GM23248 (cell line): ENCODE measurements around the gene UROD. TPM values are rescaled to one million over a fixed set of nuclear protein-coding genes. Genes with fewer than 3 reads are reported as not detected.

Experiments
- DNase-seq: peaks from one replicate; pipeline ENCODE4 v3.0.0-alpha.2; 2015
- H2AFZ ChIP-seq: fragments of 200-600 bp; sonication (generic); 2 replicates; pipeline ENCODE4 v1.6.1; 2016; ENCODE audit warnings: antibody characterized with exemption
- H3F3A ChIP-seq: fragments of 200-600 bp; sonication (generic); 2 replicates; pipeline ENCODE4 v1.6.1; 2016; ENCODE audit warnings: mild to moderate bottlenecking, antibody characterized with exemption, mixed run types; ENCODE audit not compliant: insufficient read depth
- H3K27ac ChIP-seq: fragments of 200-600 bp; sonication (generic); 2 replicates; pipeline ENCODE4 v1.5.1; 2016; ENCODE audit warnings: mild to moderate bottlenecking
- H3K27me3 ChIP-seq: fragments of 200-600 bp; sonication (generic); replicated peaks from 2 replicates; pipeline ENCODE4 v1.6.1; 2016; ENCODE audit warnings: mild to moderate bottlenecking; ENCODE audit not compliant: insufficient read depth
- H3K36me3 ChIP-seq: fragments of 200-600 bp; sonication (generic); 2 replicates; pipeline ENCODE4 v1.6.1; 2016; ENCODE audit warnings: low read depth, mild to moderate bottlenecking
- H3K4me1 ChIP-seq: fragments of 200-600 bp; sonication (generic); 2 replicates; pipeline ENCODE4 v1.6.1; 2016; ENCODE audit warnings: mild to moderate bottlenecking; ENCODE audit not compliant: insufficient read depth
- H3K4me2 ChIP-seq: fragments of 200-600 bp; sonication (generic); one replicate; pipeline ENCODE4 v1.6.1; 2016; ENCODE audit warnings: mild to moderate bottlenecking; ENCODE audit not compliant: unreplicated experiment
- H3K4me3 ChIP-seq: fragments of 200-600 bp; sonication (generic); 2 replicates; pipeline ENCODE4 v1.5.1; 2016; ENCODE audit warnings: mild to moderate bottlenecking
- H3K79me2 ChIP-seq: fragments of 200-600 bp; sonication (generic); 2 replicates; pipeline ENCODE4 v1.6.1; 2016; ENCODE audit warnings: mild to moderate bottlenecking; ENCODE audit not compliant: insufficient read depth
- H3K9ac ChIP-seq: fragments of 200-600 bp; sonication (generic); 2 replicates; pipeline ENCODE4 v1.6.1; 2016; ENCODE audit warnings: mild to moderate bottlenecking
- H3K9me2 ChIP-seq: fragments of 200-600 bp; sonication (generic); 2 replicates; pipeline ENCODE4 v1.6.1; 2016; ENCODE audit warnings: mixed run types, mild to moderate bottlenecking, moderate library complexity; ENCODE audit not compliant: insufficient read depth
- H3K9me3 ChIP-seq: fragments of 200-600 bp; sonication (generic); one replicate; pipeline ENCODE4 v1.6.1; 2017; ENCODE audit warnings: low read depth
- H4K20me1 ChIP-seq: fragments of 200-600 bp; sonication (generic); 2 replicates; pipeline ENCODE4 v1.6.0; 2016; ENCODE audit not compliant: insufficient read depth
- EZH2 ChIP-seq: fragments of 200-600 bp; sonication (generic); IDR thresholded peaks from 2 replicates; pipeline ENCODE4 v1.6.1; 2018; ENCODE audit warnings: antibody characterized with exemption, mild to moderate bottlenecking; ENCODE audit not compliant: insufficient read depth, poor library complexity, severe bottlenecking
- EZH2phosphoT487 ChIP-seq: fragments of 200-600 bp; sonication (generic); IDR thresholded peaks from 2 replicates; pipeline ENCODE4 v1.6.1; 2018; ENCODE audit warnings: antibody characterized with exemption, moderate library complexity, mild to moderate bottlenecking, low read depth; ENCODE audit not compliant: insufficient read depth
- WGBS, 2 experiments: methylation state at CpG; one replicate each; pipeline ENCODE4 v1.1.6; 2015 to 2017; ENCODE audit warnings: low lambda C conversion rate in 2 of 2, low coverage in 1 of 2; ENCODE audit errors: missing lambda C conversion rate in 2 of 2; 5-methylcytosine and 5-hydroxymethylcytosine counted together
- in situ Hi-C: fragments of 300-500 bp; cut with MboI; formaldehyde crosslinking; loops from 2 replicates; pipeline ENCODE4 v1.15.0; 2020
- polyA plus RNA-seq: library from polyadenylated mRNA; unstranded; fragments of >200 nt; fragmentation: Nextera tagmentation; extraction: Ambion mirVana; gene quantifications from 2 replicates; pipeline ENCODE4 v1.2.1, GENCODE V29; 2016
- total RNA-seq: library from RNA; depleted of rRNA; stranded (reverse); fragments of >200 nt; shearing (Covaris generic); gene quantifications from 2 replicates; pipeline ENCODE4 v1.2.3, GENCODE V29; 2014

The UROD gene
- total and polyA plus RNA-seq, 2 experiments from 2014 or later: 103 to 141 TPM

DNA sequence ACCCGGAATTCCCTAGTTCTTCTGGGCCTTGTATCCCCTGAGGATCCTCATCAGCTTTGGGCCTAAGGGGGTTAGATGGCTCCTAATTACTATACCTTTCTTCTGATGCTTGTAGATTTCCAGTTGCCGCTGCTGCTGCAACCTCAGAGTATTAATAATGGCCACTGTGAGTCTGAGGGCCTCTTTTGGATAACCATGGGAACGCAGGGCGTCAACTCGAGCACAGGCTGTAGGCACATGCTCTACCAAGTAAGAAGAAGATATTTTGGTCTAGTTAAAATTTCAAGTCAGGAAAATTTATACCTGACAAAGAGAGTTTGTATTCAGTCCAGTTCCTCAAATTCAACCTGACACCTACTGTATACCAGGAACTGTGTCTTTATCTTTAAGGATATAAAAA, 28.2 kb downstream of the UROD start:
- no peak overlapping the region for H3K27ac ChIP-seq
- in situ Hi-C loops: no loop called here
- H4K20me1 ChIP-seq: no peaks in the 10 kb centered on the region
- no peak overlapping the region for H3K4me3 ChIP-seq
- no peaks in the 10 kb centered on the region for H3K9me2 ChIP-seq
- DNase-seq: no peak
- no peaks in the 10 kb centered on the region for H3K9me3 ChIP-seq
- H3F3A ChIP-seq: no peaks in the 10 kb centered on the region
- no peak overlapping the region for H3K4me2 ChIP-seq
- no peaks in the 10 kb centered on the region for H3K36me3 ChIP-seq
- H2AFZ ChIP-seq: no peak overlapping the region
- no peaks in the 10 kb centered on the region for H3K27me3 ChIP-seq
- 91 to 94% methylated on average over 5 of the region's 5 CpGs for WGBS, 2 experiments
- TF ChIP-seq EZH2phosphoT487 (no peak), EZH2 (no peak)
- no peak overlapping the region for H3K9ac ChIP-seq
- no peaks in the 10 kb centered on the region for H3K4me1 ChIP-seq
- H3K79me2 ChIP-seq: no peaks in the 10 kb centered on the region

DNA sequence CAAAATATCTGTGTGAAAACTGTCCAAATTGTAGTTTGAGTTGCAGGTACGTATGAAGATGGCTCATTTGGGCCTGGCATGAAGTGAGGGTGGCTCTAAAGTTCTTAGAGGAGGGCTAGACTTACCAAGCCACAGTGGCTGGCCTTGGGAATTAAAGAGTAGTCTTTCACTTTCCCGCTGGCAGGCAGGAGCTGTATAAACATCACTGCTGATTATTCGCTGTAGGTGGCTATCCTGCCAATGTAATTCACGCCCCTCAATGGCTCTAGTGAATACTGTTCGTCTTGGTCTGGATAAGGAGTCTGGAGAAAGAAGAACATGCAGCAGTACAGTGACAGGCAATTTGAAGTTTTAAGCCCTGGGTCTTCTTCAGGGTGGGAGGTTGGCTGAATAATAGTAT, 31.0 kb downstream of the UROD start:
- TF ChIP-seq EZH2 (no peak), EZH2phosphoT487 (no peak)
- Histone ChIP-seq H3K4me2 (no peak overlapping the region), H3K9ac (no peak overlapping the region), H4K20me1 (no peaks in the 10 kb centered on the region), H3K27me3 (no peaks in the 10 kb centered on the region), H3K9me3 (no peaks in the 10 kb centered on the region), H2AFZ (no peak overlapping the region), H3K36me3 (no peaks in the 10 kb centered on the region), H3K79me2 (no peaks in the 10 kb centered on the region), H3K4me1 (no peaks in the 10 kb centered on the region), H3K4me3 (no peak overlapping the region), H3K27ac (no peak overlapping the region), H3F3A (no peaks in the 10 kb centered on the region), H3K9me2 (no peaks in the 10 kb centered on the region)
- DNase-seq: no peak
- in situ Hi-C loops: no loop called here
- WGBS, 2 experiments: 72 to 80% methylated on average over 5 of the region's 5 CpGs

DNA sequence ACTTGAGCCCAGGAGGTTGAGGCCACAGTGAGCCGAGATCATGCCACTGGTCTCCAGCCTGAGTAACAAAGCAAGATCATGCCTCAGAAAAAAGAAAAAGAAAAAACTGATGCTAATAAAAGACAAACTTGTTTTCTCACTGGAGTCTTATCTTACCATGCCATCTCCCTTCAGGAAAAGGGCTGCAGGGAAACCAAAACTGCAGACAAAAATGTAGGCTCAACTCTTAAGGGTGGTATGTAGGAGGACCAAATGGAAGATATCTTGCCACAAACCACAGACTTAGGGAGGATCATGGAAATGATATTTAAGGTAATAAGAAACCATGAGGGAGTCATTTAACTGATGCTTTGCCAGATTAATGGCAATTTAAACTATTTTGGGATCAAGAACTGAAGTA, 32.9 kb downstream of the UROD start:
- no peaks in the 10 kb centered on the region for H3K27me3 ChIP-seq
- H3K36me3 ChIP-seq: no peaks in the 10 kb centered on the region
- H3K4me1 ChIP-seq: no peaks in the 10 kb centered on the region
- DNase-seq: no peak
- H3K9me2 ChIP-seq: no peaks in the 10 kb centered on the region
- no peaks in the 10 kb centered on the region for H4K20me1 ChIP-seq
- no peaks in the 10 kb centered on the region for H3K9me3 ChIP-seq
- no peak overlapping the region for H2AFZ ChIP-seq
- no peak overlapping the region for H3K4me2 ChIP-seq
- H3K27ac ChIP-seq: no peak overlapping the region
- no peak for TF ChIP-seq EZH2phosphoT487
- no peak for TF ChIP-seq EZH2
- WGBS, 2 experiments: 97 to 100% methylated on average over 1 of the region's 1 CpG
- in situ Hi-C loops: no loop called here
- H3K9ac ChIP-seq: no peak overlapping the region
- no peak overlapping the region for H3K4me3 ChIP-seq
- no peaks in the 10 kb centered on the region for H3F3A ChIP-seq
- H3K79me2 ChIP-seq: no peaks in the 10 kb centered on the region

DNA sequence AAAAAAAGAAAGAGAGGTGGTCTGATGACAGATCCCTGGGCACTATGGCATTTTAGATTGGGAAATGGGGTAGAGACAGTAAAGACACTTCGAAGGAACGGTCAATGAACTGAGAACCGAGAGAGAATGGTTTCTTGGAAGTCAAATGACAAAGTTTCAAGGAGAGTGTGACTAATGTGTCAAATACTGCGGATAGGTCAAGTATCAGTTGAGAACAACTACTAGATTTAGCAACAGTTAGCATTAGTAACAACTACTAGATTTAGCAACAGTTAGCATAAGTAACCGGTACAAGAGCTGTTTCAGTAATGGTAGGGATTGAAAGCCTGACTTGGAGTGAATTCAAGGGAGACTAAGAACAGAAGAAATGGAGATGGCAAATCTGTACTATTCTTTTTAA, 35.0 kb downstream of the UROD start:
- TF ChIP-seq EZH2: no peak
- TF ChIP-seq EZH2phosphoT487: no peak
- Histone ChIP-seq H3K79me2 (no peaks in the 10 kb centered on the region), H3K36me3 (no peaks in the 10 kb centered on the region), H3K9me2 (no peaks in the 10 kb centered on the region), H3K4me2 (no peak overlapping the region), H3K9me3 (no peaks in the 10 kb centered on the region), H3K4me1 (no peaks in the 10 kb centered on the region), H2AFZ (no peak overlapping the region), H4K20me1 (no peaks in the 10 kb centered on the region), H3F3A (no peaks in the 10 kb centered on the region), H3K27me3 (no peaks in the 10 kb centered on the region), H3K27ac (no peak overlapping the region), H3K9ac (no peak overlapping the region), H3K4me3 (no peak overlapping the region)
- WGBS, 2 experiments: 78 to 80% methylated on average over 5 of the region's 5 CpGs
- DNase-seq: no peak
- in situ Hi-C loops: no loop called here
